K562 (cell line): ENCODE data around the gene DPP10.

Experiments used
- CTCF ChIP-seq, 3 experiments: IDR thresholded peaks in 2 of 3; conservative IDR thresholded peaks in 1 of 3; 2 replicates each; pipeline ENCODE4 v1.5.1; 2011 to 2012; ENCODE audit warnings: low read length in 3 of 3, mild to moderate bottlenecking in 3 of 3, control low read depth in 2 of 3, improper control_type of control experiment in 1 of 3, inconsistent platforms in 1 of 3, low read depth in 1 of 3, mixed read lengths in 1 of 3, moderate library complexity in 1 of 3; ENCODE audit not compliant: insufficient read depth in 2 of 3
- HOMEZ ChIP-seq: fragments of 250-450 bp; sonication (Bioruptor Pico); IDR thresholded peaks from 2 replicates; pipeline ENCODE4 v1.4.0; 2020; ENCODE audit warnings: mild to moderate bottlenecking, moderate library complexity
- MAX ChIP-seq: sonication (generic); formaldehyde crosslinking; IDR thresholded peaks from 2 replicates; pipeline ENCODE4 v1.9.0; 2022; ENCODE audit warnings: mild to moderate bottlenecking, missing genetic modification reagents
- RAD21 ChIP-seq, 2 experiments: fragments of 250-450 bp in 1 of 2; fragments of 450-650 bp in 1 of 2; sonication (Bioruptor Pico) in 1 of 2; formaldehyde crosslinking in 1 of 2; IDR thresholded peaks in 1 of 2; conservative IDR thresholded peaks in 1 of 2; 2 replicates each; pipeline versions ENCODE4 v1.4.0 to v1.8.0; 2020 to 2022; ENCODE audit warnings: mild to moderate bottlenecking in 2 of 2, moderate library complexity in 1 of 2
- ZNF12 ChIP-seq: sonication (generic); formaldehyde crosslinking; IDR thresholded peaks from 2 replicates; pipeline ENCODE4 v1.4.0; 2020; ENCODE audit warnings: mild to moderate bottlenecking, missing genetic modification reagents

- TF ChIP-seq RAD21 (CRISPR knock-in tag; conservative IDR thresholded peaks at IDR 0.05 in 1 of 2, IDR thresholded peaks at IDR 0.05 in 1 of 2): no peak
- no peak for TF ChIP-seq HOMEZ (CRISPR knock-in tag)
- TF ChIP-seq MAX (CRISPR knock-in tag): no peak
- TF ChIP-seq ZNF12 (CRISPR knock-in tag): no peak
- TF ChIP-seq CTCF (IDR thresholded peaks at IDR 0.05 in 2 of 3, conservative IDR thresholded peaks at IDR 0.05 in 1 of 3; ENCODE audit: insufficient read depth in 2 of 3, low read depth in 1 of 3, low read length in 3 of 3): no peak
These were observed 1424.6 kb downstream of the DPP10 start for GRCh38 chr2:115867024-115867423.
